Tibial artery (tissue), 4 donors: Measurements from ENCODE around the gene DIDO1.

ENCODE experiments used
- DNase-seq, 2 donors: peaks; one replicate each; pipeline ENCODE4 v3.0.0-alpha.2; 2019
- H3K27ac ChIP-seq, 2 donors: fragments of 200-600 bp; sonication (generic) in 1 of 2; 1 replicate in 1 of 2; 2 replicates in 1 of 2; pipeline ENCODE4 v1.5.1; 2018 to 2019; ENCODE audit warnings: mild to moderate bottlenecking in 1 of 2
- H3K27me3 ChIP-seq, 2 donors: fragments of 200-600 bp; sonication (generic) in 1 of 2; one replicate each; pipeline versions ENCODE4 v1.5.1 to v1.6.0; 2016 to 2019
- H3K36me3 ChIP-seq, 3 donors: fragments of 200-600 bp; sonication (generic) in 2 of 3; one replicate each; pipeline ENCODE4 v1.5.1; 2016 to 2019; ENCODE audit warnings: mild to moderate bottlenecking in 2 of 3
- H3K4me1 ChIP-seq, 4 donors: fragments of 200-600 bp; sonication (generic) in 2 of 4; 1 replicate in 3 of 4; 2 replicates in 1 of 4; pipeline ENCODE4 v1.5.1; 2016 to 2019
- H3K4me3 ChIP-seq, 2 donors: fragments of 200-600 bp; sonication (generic) in 1 of 2; 1 replicate in 1 of 2; 2 replicates in 1 of 2; pipeline ENCODE4 v1.5.1; 2018 to 2019; ENCODE audit warnings: mild to moderate bottlenecking in 2 of 2
- H3K9me3 ChIP-seq, 3 donors: fragments of 200-600 bp; sonication (generic) in 1 of 3; one replicate each; pipeline ENCODE4 v1.5.1; 2016 to 2019
- intact Hi-C: fragments of 100-400 bp; cut with DNase I; formaldehyde crosslinking; loops from one replicate; pipeline ENCODE4 v1.15.0; 2023; ENCODE audit warnings: low total_unique reads
- TF ChIP-seq, protein P1 (sequence below), 2 experiments: fragments of 200-600 bp in 1 of 2; fragments of 450-650 bp in 1 of 2; IDR thresholded peaks; one replicate each; pipeline ENCODE4 v1.5.1; 2017 to 2019; ENCODE audit warnings: antibody characterized with exemption in 2 of 2, mild to moderate bottlenecking in 1 of 2, moderate library complexity in 1 of 2

Gene DIDO1

DNA sequence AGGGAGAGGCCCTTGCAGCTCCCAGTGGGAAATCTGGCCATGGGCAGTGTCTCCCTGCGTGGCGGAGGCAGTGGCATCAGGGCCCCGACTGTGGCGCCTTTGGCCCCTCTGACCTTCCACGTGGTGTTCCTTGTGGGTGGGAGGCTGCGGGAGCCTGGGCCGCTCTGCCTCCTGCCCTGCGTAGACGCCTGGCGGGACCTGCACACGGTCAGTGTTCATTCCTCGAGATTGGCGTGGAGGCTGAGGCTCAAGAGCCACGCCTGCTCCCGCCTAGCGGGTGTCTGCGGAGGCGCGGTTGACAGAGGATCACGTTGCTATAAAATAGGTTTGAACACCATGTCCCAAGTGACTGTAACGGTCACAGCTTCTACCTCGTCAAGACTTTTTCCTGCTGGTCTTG is 95.5 kb downstream of the DIDO1 start:
- DNase-seq: no peak
- TF ChIP-seq, protein P1, sequence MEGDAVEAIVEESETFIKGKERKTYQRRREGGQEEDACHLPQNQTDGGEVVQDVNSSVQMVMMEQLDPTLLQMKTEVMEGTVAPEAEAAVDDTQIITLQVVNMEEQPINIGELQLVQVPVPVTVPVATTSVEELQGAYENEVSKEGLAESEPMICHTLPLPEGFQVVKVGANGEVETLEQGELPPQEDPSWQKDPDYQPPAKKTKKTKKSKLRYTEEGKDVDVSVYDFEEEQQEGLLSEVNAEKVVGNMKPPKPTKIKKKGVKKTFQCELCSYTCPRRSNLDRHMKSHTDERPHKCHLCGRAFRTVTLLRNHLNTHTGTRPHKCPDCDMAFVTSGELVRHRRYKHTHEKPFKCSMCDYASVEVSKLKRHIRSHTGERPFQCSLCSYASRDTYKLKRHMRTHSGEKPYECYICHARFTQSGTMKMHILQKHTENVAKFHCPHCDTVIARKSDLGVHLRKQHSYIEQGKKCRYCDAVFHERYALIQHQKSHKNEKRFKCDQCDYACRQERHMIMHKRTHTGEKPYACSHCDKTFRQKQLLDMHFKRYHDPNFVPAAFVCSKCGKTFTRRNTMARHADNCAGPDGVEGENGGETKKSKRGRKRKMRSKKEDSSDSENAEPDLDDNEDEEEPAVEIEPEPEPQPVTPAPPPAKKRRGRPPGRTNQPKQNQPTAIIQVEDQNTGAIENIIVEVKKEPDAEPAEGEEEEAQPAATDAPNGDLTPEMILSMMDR (IDR thresholded peaks at IDR 0.05): no peak
- Histone ChIP-seq H3K27ac (no peak overlapping the region), H3K27me3 (peaks cover 0 to 42% of the 10 kb centered on the region in 2 donors), H3K36me3 (no peaks in the 10 kb centered on the region), H3K4me3 (no peak overlapping the region), H3K4me1 (peaks cover 0 to 15% (median 0%) of the 10 kb centered on the region in 4 donors), H3K9me3 (no peaks in the 10 kb centered on the region)
- intact Hi-C loops: no loop called here

DNA sequence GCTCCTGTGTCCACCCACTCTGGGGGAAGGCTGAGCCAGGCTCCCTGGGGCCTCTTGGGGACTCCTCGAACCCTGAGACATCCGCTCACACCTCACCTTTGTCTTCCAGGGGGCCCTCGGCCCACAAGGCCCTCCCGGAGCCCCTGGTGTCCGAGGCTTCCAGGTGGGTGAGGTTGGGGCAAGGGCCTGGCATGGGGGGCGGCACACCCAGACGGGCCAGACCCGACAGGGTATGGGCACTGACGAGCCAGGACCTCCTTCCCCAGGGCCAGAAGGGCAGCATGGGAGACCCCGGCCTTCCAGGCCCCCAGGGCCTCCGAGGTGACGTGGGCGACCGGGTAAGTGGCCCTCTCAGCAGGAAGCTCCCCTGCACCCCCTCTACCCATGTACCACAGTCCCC is 96.1 kb downstream of the DIDO1 start:
- intact Hi-C loops: no loop called here
- H3K4me1 ChIP-seq: peaks cover 0 to 15% (median 0%) of the 10 kb centered on the region in 4 donors
- TF ChIP-seq, protein P1 (IDR thresholded peaks at IDR 0.05): no peak
- H3K27me3 ChIP-seq: peaks cover 0 to 44% of the 10 kb centered on the region in 2 donors
- DNase-seq: no peak
- no peaks in the 10 kb centered on the region for H3K36me3 ChIP-seq
- no peak overlapping the region for H3K4me3 ChIP-seq
- H3K27ac ChIP-seq: no peak overlapping the region
- H3K9me3 ChIP-seq: no peaks in the 10 kb centered on the region

DNA sequence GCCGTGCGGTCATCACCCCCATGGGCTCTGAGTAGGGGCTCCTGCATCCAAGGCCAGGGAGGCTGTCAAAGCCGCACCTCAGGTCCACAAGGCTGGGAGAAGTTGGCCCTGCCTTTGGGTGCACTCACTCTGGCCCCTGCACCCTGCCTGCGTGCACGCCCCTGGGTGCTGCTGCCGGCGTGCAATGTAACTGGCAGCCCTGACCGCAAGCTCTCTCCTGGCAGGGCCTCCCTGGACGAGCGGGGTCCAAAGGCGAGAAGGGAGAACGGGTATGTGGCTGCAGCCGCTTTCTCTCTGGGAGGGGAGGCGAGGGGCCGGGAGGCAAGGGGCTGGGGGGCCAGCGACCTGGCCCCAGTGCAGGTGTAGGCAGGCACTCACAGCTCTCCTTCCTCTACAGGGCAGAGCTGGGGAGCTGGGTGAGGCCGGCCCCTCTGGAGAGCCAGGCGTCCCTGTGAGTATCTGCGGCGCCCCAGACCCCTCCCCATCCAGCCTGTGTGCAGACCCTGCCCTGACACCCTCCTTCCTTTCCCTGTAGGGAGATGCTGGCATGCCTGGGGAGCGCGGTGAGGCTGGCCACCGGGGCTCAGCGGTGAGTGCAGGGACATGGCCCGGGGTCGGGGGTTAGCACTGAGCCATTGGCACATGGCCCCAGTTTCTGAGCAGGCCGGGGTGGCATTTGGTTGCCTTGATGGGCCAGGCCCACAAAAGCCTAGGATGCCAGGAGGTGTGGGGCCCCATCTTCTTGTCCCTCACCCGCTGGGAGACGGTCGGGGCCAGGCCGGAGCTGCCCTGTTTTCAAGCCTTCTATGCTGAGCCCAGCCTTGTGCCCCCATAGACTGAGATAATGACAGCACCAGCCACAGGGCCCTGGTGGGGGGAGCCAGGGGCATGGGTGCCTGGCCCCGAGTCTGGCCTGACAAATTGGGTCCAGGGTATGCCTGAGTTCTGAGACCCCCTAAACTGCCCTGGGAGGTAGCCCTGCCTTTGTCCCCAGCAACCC is 96.8 kb downstream of the DIDO1 start:
- Histone ChIP-seq H3K9me3 (no peaks in the 10 kb centered on the region), H3K36me3 (no peaks in the 10 kb centered on the region), H3K4me3 (no peak overlapping the region), H3K27ac (no peak overlapping the region), H3K27me3 (peaks cover 0 to 48% of the 10 kb centered on the region in 2 donors), H3K4me1 (peaks cover 0 to 19% (median 4%) of the 10 kb centered on the region in 4 donors)
- TF ChIP-seq, protein P1 (IDR thresholded peaks at IDR 0.05): no peak
- no peak for DNase-seq
- intact Hi-C loops: no loop called here

DNA sequence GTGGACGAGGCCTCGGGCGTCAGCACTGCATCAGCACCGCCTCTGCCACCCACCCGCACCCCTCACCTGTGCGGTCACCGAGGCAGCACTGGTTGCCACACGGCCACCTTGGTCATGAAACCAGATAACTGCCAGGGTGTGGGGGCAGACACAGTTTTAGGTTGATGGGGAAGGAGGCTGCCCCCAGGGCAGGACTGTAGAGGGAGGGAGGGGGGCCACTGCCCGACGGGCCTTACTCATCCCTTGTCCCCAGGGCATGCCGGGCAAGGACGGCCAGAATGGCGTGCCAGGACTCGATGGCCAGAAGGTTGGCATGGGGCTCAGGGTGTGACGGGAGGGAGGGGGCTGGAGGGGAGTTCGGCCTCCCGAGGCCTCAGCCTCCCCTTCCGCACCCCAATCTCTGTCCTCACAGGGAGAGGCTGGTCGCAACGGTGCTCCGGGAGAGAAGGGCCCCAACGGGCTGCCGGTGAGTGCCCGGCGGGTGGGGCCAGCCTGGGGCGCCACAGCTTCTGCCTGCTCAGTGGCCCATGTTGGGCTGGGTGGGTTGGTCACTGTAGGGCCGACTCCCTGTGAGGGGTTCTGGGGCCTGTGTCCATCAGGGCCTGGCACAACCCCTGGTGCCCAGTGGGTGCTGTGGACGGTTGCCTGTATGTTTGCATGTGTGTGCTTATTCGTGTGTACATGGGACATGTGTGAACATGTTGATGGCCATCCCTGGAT is 97.6 kb downstream of the DIDO1 start:
- no peak overlapping the region for H3K4me3 ChIP-seq
- H3K27ac ChIP-seq: no peak overlapping the region
- H3K27me3 ChIP-seq: peaks cover 0 to 52% of the 10 kb centered on the region in 2 donors
- no peak for DNase-seq
- H3K4me1 ChIP-seq: peaks cover 0 to 24% (median 8%) of the 10 kb centered on the region in 4 donors
- no peaks in the 10 kb centered on the region for H3K9me3 ChIP-seq
- intact Hi-C loops: no loop called here
- TF ChIP-seq, protein P1 (IDR thresholded peaks at IDR 0.05): no peak
- no peaks in the 10 kb centered on the region for H3K36me3 ChIP-seq

DNA sequence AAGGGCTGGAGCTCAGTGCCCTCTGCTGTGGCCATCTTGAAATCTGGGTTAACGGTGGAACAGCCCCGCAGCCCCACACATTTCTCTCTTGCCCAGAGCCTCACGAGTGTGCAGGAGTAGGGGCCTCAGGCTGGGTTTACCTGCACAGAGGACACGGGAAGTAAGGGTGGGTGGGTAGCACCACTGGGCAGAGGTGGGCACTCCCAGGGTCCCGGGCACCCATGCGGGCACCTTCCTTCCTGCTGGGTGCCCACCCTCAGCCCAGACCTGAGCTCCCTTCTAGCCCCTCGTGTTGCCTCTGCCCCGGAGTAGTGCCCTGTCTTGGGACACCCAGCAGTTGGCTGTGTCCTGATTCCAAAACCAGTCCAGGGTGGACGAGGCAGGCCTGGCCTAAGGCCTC is 98.3 kb downstream of the DIDO1 start:
- peaks cover 0 to 52% of the 10 kb centered on the region in 2 donors for H3K27me3 ChIP-seq
- H3K4me3 ChIP-seq: no peak overlapping the region
- no peaks in the 10 kb centered on the region for H3K36me3 ChIP-seq
- no peak overlapping the region for H3K27ac ChIP-seq
- TF ChIP-seq, protein P1 (IDR thresholded peaks at IDR 0.05): no peak
- intact Hi-C loops: no loop called here
- DNase-seq: no peak
- H3K9me3 ChIP-seq: no peaks in the 10 kb centered on the region
- H3K4me1 ChIP-seq: peaks cover 0 to 24% (median 8%) of the 10 kb centered on the region in 4 donors
